Neuronal stem cell (in vitro differentiated cells): ENCODE results near the gene KLK4.

Experiments used
- DNase-seq: peaks from one replicate; pipeline ENCODE4 v3.0.0-alpha.2; 2013; ENCODE audit warnings: low spot score
- H2AFZ ChIP-seq: one replicate; pipeline ENCODE4 v1.6.1; 2013; ENCODE audit warnings: mild to moderate bottlenecking, low read length, inconsistent platforms
- H2AK5ac ChIP-seq: 2 replicates; pipeline ENCODE4 v1.6.1; 2013; ENCODE audit warnings: low read depth, mild to moderate bottlenecking, inconsistent platforms, low read length, moderate library complexity, mixed read lengths
- H2BK120ac ChIP-seq: 2 replicates; pipeline ENCODE4 v1.6.1; 2013; ENCODE audit warnings: low read depth, mild to moderate bottlenecking, inconsistent platforms, low read length, moderate library complexity, mixed read lengths
- H2BK12ac ChIP-seq: one replicate; pipeline ENCODE4 v1.6.1; 2013; ENCODE audit warnings: low read length, inconsistent platforms
- H2BK15ac ChIP-seq: 2 replicates; pipeline ENCODE4 v1.6.1; 2013; ENCODE audit warnings: mild to moderate bottlenecking, low read length, inconsistent platforms, mixed read lengths
- H2BK5ac ChIP-seq: one replicate; pipeline ENCODE4 v1.6.1; 2013; ENCODE audit warnings: inconsistent platforms, mild to moderate bottlenecking, low read length, moderate library complexity
- H3K14ac ChIP-seq: one replicate; pipeline ENCODE4 v1.6.1; 2013; ENCODE audit warnings: low read length, inconsistent platforms
- H3K18ac ChIP-seq: 2 replicates; pipeline ENCODE4 v1.6.1; 2013; ENCODE audit warnings: low read length, inconsistent platforms
- H3K23ac ChIP-seq: 2 replicates; pipeline ENCODE4 v1.6.1; 2013; ENCODE audit warnings: low read depth, mild to moderate bottlenecking, mixed read lengths, low read length, inconsistent platforms; ENCODE audit not compliant: poor library complexity
- H3K27ac ChIP-seq: replicated peaks from 3 replicates; pipeline ENCODE4 v1.5.1; 2013; ENCODE audit warnings: low read length, inconsistent platforms
- H3K27me3 ChIP-seq, 3 experiments: 2 replicates each; pipeline ENCODE4 v1.6.1; 2013; ENCODE audit warnings: low read length in 3 of 3, mild to moderate bottlenecking in 2 of 3, inconsistent platforms in 1 of 3, low read depth in 1 of 3, mixed read lengths in 1 of 3, moderate library complexity in 1 of 3; ENCODE audit not compliant: control insufficient read depth in 3 of 3, insufficient read depth in 3 of 3
- H3K36me3 ChIP-seq, 2 donors: replicated peaks in 1 of 2; 2 replicates each; pipeline ENCODE4 v1.6.1; 2013; ENCODE audit warnings: low read length in 2 of 2; ENCODE audit not compliant: control insufficient read depth in 2 of 2, insufficient read depth in 2 of 2
- H3K4ac ChIP-seq: 2 replicates; pipeline ENCODE4 v1.6.1; 2013; ENCODE audit warnings: inconsistent platforms, mild to moderate bottlenecking, low read length, moderate library complexity
- H3K4me1 ChIP-seq, 2 donors: 1 replicate in 1 of 2; 2 replicates in 1 of 2; pipeline ENCODE4 v1.6.1; 2013; ENCODE audit warnings: low read length in 2 of 2, low read depth in 1 of 2; ENCODE audit not compliant: control insufficient read depth in 2 of 2, insufficient read depth in 1 of 2
- H3K4me2 ChIP-seq: one replicate; pipeline ENCODE4 v1.6.1; 2013; ENCODE audit warnings: mild to moderate bottlenecking, low read length, inconsistent platforms; ENCODE audit not compliant: insufficient read depth, poor library complexity, severe bottlenecking
- H3K4me3 ChIP-seq, 2 donors: 2 replicates each; pipeline ENCODE4 v1.5.1; 2013; ENCODE audit warnings: low read length in 2 of 2, mild to moderate bottlenecking in 2 of 2, inconsistent platforms in 1 of 2, moderate library complexity in 1 of 2
- H3K79me1 ChIP-seq: one replicate; pipeline ENCODE4 v1.6.1; 2013; ENCODE audit warnings: low read depth, mild to moderate bottlenecking, inconsistent platforms, low read length, moderate library complexity
- H3K9ac ChIP-seq: one replicate; pipeline ENCODE4 v1.6.1; 2013; ENCODE audit warnings: mild to moderate bottlenecking, low read depth, low read length, inconsistent platforms; ENCODE audit not compliant: poor library complexity
- H3K9me3 ChIP-seq, 2 donors: replicated peaks in 1 of 2; 2 replicates each; pipeline versions ENCODE3 to v1.6.1; 2013; ENCODE audit warnings: low read length in 2 of 2, mild to moderate bottlenecking in 2 of 2, inconsistent platforms in 1 of 2, low read depth in 1 of 2, mixed read lengths in 1 of 2, moderate library complexity in 1 of 2; ENCODE audit not compliant: control insufficient read depth in 2 of 2, insufficient read depth in 1 of 2
- H4K8ac ChIP-seq: one replicate; pipeline ENCODE4 v1.6.1; 2013; ENCODE audit warnings: low read depth, mild to moderate bottlenecking, inconsistent platforms, low read length, moderate library complexity
- H4K91ac ChIP-seq: one replicate; pipeline ENCODE4 v1.6.1; 2013; ENCODE audit warnings: low read length, low read depth, mild to moderate bottlenecking, inconsistent platforms; ENCODE audit not compliant: poor library complexity
- WGBS, 2 donors: extraction: QIAGEN DNeasy Blood & Tissue Kit; methylation state at CpG; one replicate each; pipeline ENCODE4 v1.1.7; 2013; ENCODE audit warnings: missing lambda C conversion rate in 2 of 2, mixed read lengths in 1 of 2; ENCODE audit not compliant: insufficient read length in 2 of 2, insufficient replicate concordance in 1 of 2; ENCODE audit errors: extremely low coverage in 2 of 2; 5-methylcytosine and 5-hydroxymethylcytosine counted together

Gene KLK4

GRCh38 chr19:50876456-50876855, 34.7 kb downstream of the KLK4 start:
- H2BK5ac ChIP-seq, result no peak overlapping the region
- no peak overlapping the region for H3K23ac ChIP-seq
- no peak overlapping the region for H2BK15ac ChIP-seq
- no peak overlapping the region for H3K4me2 ChIP-seq
- H3K36me3 ChIP-seq, result no peaks in the 10 kb centered on the region
- H2BK120ac ChIP-seq, result no peak overlapping the region
- no CpG with 5 or more reads among the region's 7 CpGs for WGBS, 2 donors
- H2AK5ac ChIP-seq, result no peak overlapping the region
- H2BK12ac ChIP-seq, result no peak overlapping the region
- no peaks in the 10 kb centered on the region for H3K79me1 ChIP-seq
- H4K8ac ChIP-seq, result no peak overlapping the region
- H3K4me1 ChIP-seq, result no peaks in the 10 kb centered on the region
- H3K9me3 ChIP-seq, result no peaks in the 10 kb centered on the region
- H3K27ac ChIP-seq, result no peak overlapping the region
- H3K9ac ChIP-seq, result no peak overlapping the region
- peaks cover 0 to 59% (median 3%) of the 10 kb centered on the region in 3 experiments for H3K27me3 ChIP-seq
- H3K4ac ChIP-seq, result no peak overlapping the region
- no peak overlapping the region for H4K91ac ChIP-seq
- DNase-seq, result no peak
- no peak overlapping the region for H2AFZ ChIP-seq
- H3K4me3 ChIP-seq, result no peak overlapping the region
- H3K14ac ChIP-seq, result no peak overlapping the region
- H3K18ac ChIP-seq, result peak overlapping the region; percentile 23

GRCh38 chr19:50875795-50876422, 35.3 kb downstream of the KLK4 start:
- H2BK5ac ChIP-seq, result no peak overlapping the region
- H2BK120ac ChIP-seq, result no peak overlapping the region
- peaks cover 0 to 63% (median 3%) of the 10 kb centered on the region in 3 experiments for H3K27me3 ChIP-seq
- no peak overlapping the region for H4K91ac ChIP-seq
- no peak overlapping the region for H3K9ac ChIP-seq
- DNase-seq, result no peak
- H3K79me1 ChIP-seq, result no peaks in the 10 kb centered on the region
- H3K9me3 ChIP-seq, result no peaks in the 10 kb centered on the region
- H2AK5ac ChIP-seq, result no peak overlapping the region
- H3K27ac ChIP-seq, result no peak overlapping the region
- H3K4me2 ChIP-seq, result no peak overlapping the region
- no peak overlapping the region for H2AFZ ChIP-seq
- no peak overlapping the region for H3K4me3 ChIP-seq
- H3K36me3 ChIP-seq, result no peaks in the 10 kb centered on the region
- no peak overlapping the region for H3K23ac ChIP-seq
- H4K8ac ChIP-seq, result no peak overlapping the region
- no peak overlapping the region for H3K4ac ChIP-seq
- H2BK15ac ChIP-seq, result no peak overlapping the region
- H3K18ac ChIP-seq, result no peak overlapping the region
- H3K14ac ChIP-seq, result no peak overlapping the region
- WGBS, 2 donors, result no CpG with 5 or more reads among the region's 9 CpGs
- no peak overlapping the region for H2BK12ac ChIP-seq
- H3K4me1 ChIP-seq, result no peaks in the 10 kb centered on the region

- WGBS, 2 donors, result no CpG with 5 or more reads among the region's 5 CpGs
- H3K9ac ChIP-seq, result no peak overlapping the region
- H3K4ac ChIP-seq, result no peak overlapping the region
- H3K4me1 ChIP-seq, result no peaks in the 10 kb centered on the region
- no peak overlapping the region for H3K4me3 ChIP-seq
- no peak overlapping the region for H3K23ac ChIP-seq
- H4K8ac ChIP-seq, result no peak overlapping the region
- H2AK5ac ChIP-seq, result no peak overlapping the region
- no peaks in the 10 kb centered on the region for H3K9me3 ChIP-seq
- H2BK120ac ChIP-seq, result no peak overlapping the region
- no peak overlapping the region for H3K18ac ChIP-seq
- no peaks in the 10 kb centered on the region for H3K79me1 ChIP-seq
- H4K91ac ChIP-seq, result no peak overlapping the region
- H3K27ac ChIP-seq, result no peak overlapping the region
- no peak overlapping the region for H2BK5ac ChIP-seq
- DNase-seq, result no peak
- H3K36me3 ChIP-seq, result no peaks in the 10 kb centered on the region
- H3K27me3 ChIP-seq, result peaks cover 0 to 79% (median 3%) of the 10 kb centered on the region in 3 experiments
- no peak overlapping the region for H2BK15ac ChIP-seq
- H2BK12ac ChIP-seq, result no peak overlapping the region
- no peak overlapping the region for H2AFZ ChIP-seq
- H3K14ac ChIP-seq, result no peak overlapping the region
- H3K4me2 ChIP-seq, result no peak overlapping the region
These were observed 37.0 kb downstream of the KLK4 start for GRCh38 chr19:50874211-50874610.

GRCh38 chr19:50873056-50873455, 38.1 kb downstream of the KLK4 start, which contains the start of gene KLK2:
Gene KLK2 (plus strand): TSS chr19:50873439. CDS start chr19:50873474, 35 bp downstream.
- Histone ChIP-seq H4K8ac (no peak within 1 kb of the TSS), H2BK5ac (no peak within 1 kb of the TSS), H3K4me2 (no peak within 1 kb of the TSS), H3K27me3 (peaks cover 0 to 72% (median 3%) of the 10 kb centered on the region in 3 experiments), H3K9me3 (no peaks in the 10 kb centered on the region), H3K9ac (peak within 1 kb of the TSS; percentile 10), H3K14ac (no peak within 1 kb of the TSS), H2AK5ac (no peak within 1 kb of the TSS), H3K79me1 (no peaks in the 10 kb centered on the region), H3K4me3 (no peak within 1 kb of the TSS), H3K36me3 (no peaks in the 10 kb centered on the region), H3K18ac (peak within 1 kb of the TSS; percentile 22), H3K23ac (no peak within 1 kb of the TSS), H3K4me1 (no peaks in the 10 kb centered on the region), H3K27ac (no peak within 1 kb of the TSS), H4K91ac (no peak within 1 kb of the TSS), H3K4ac (no peak within 1 kb of the TSS), H2BK15ac (no peak within 1 kb of the TSS), H2BK120ac (no peak within 1 kb of the TSS), H2AFZ (no peak within 1 kb of the TSS), H2BK12ac (no peak within 1 kb of the TSS)
- DNase-seq, result no peak
- no CpG with 5 or more reads among the region's 3 CpGs for WGBS, 2 donors
